ENCODE results near the gene PTPRG. TPM values are rescaled to one million over a fixed set of nuclear protein-coding genes. Genes with fewer than 3 reads are reported as not detected.

Gene PTPRG
- total RNA-seq, 1 experiment from 2014 or later: 0.73 TPM

DNA sequence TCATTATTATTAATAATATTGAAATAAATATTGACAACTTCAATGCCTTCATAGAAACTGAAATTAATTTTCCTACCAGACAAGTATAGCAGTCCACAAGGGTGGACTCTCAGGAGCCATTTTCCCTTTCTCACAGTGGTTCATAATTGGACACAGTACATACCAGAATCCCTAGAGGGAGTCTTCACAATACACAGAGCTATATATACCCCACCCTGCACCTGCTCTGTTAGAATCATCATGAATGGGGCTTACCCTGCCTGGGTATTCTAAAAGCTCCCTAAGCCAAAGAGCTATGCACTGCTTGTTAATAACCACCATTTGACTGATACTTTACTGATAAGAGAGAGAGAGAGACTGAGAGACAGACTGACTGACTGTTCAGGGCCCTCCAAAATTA, 677.1 kb downstream of the PTPRG start:
- Histone ChIP-seq H3K9me2 (replicated peaks; ENCODE audit: low read length) (no peaks in the 10 kb centered on the region), H3K79me2 (ENCODE audit: low read length) (no peaks in the 10 kb centered on the region), H2AFZ (ENCODE audit: low read length) (no peak overlapping the region), H3K36me3 (ENCODE audit: low read depth, low read length) (no peaks in the 10 kb centered on the region), H3K4me3 (ENCODE audit: low read length) (no peak overlapping the region), H3K4me2 (ENCODE audit: low read length) (no peak overlapping the region), H3K27me3 (ENCODE audit: low read length) (no peaks in the 10 kb centered on the region), H3K27ac (ENCODE audit: low read length) (no peak overlapping the region), H3K9me3 (ENCODE audit: low read length) (no peaks in the 10 kb centered on the region), H3K4me1 (ENCODE audit: insufficient read depth, low read length) (no peaks in the 10 kb centered on the region), H3F3A (ENCODE audit: low read length, unreplicated experiment) (no peaks in the 10 kb centered on the region), H4K20me1 (ENCODE audit: low read length) (no peaks in the 10 kb centered on the region), H3K9ac (ENCODE audit: low read length) (no peak overlapping the region)
- ChIA-PET CTCF (no interaction called here), POLR2A (ENCODE audit: unreplicated experiment) (no interaction called here)
- BruUV-seq (replicated peaks): no TSS peak
- intact Hi-C loops (cut with micrococcal nuclease): no loop called here
- DNase-seq (no peak), ATAC-seq (no peak)
- TF ChIP-seq CTCF (conservative IDR thresholded peaks at IDR 0.05; ENCODE audit: low read depth, low read length): no peak
- TF ChIP-seq EZH2 (IDR thresholded peaks at IDR 0.05; ENCODE audit: low read length, unreplicated experiment): no peak
- no peak for TF ChIP-seq EZH2phosphoT487 (IDR thresholded peaks at IDR 0.05; ENCODE audit: borderline replicate concordance, low read length)

DNA sequence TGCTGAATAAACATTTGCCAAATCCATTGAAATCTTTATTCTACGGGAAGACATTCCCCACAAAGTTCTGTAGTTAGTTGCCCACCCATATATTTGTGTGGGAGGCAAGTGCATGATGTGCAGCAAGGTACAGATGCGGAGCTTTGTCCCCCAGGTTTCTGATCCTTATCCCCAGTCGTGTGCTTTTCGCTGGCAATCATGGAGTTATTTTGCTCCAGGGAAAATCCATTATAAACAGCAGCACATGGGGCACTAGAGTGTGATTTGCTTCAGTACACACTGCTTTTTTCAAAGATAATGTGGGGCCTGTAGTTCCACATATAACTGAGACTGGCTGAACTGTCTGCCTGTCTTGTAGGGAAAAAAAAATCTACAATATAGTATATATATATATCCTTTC, 679.9 kb downstream of the PTPRG start:
- TF ChIP-seq EZH2phosphoT487 (IDR thresholded peaks at IDR 0.05; ENCODE audit: borderline replicate concordance, low read length) (no peak), EZH2 (IDR thresholded peaks at IDR 0.05; ENCODE audit: low read length, unreplicated experiment) (no peak), CTCF (conservative IDR thresholded peaks at IDR 0.05; ENCODE audit: low read depth, low read length) (no peak)
- no peaks in the 10 kb centered on the region for H3K9me2 ChIP-seq (replicated peaks; ENCODE audit: low read length)
- POLR2A ChIA-PET (ENCODE audit: unreplicated experiment): no interaction called here
- no peak overlapping the region for H3K9ac ChIP-seq (ENCODE audit: low read length)
- CTCF ChIA-PET: no interaction called here
- H3K27ac ChIP-seq (ENCODE audit: low read length): no peak overlapping the region
- no peaks in the 10 kb centered on the region for H3K9me3 ChIP-seq (ENCODE audit: low read length)
- intact Hi-C loops (cut with micrococcal nuclease): no loop called here
- ATAC-seq (no peak), DNase-seq (no peak)
- BruUV-seq (replicated peaks): no TSS peak
- no peaks in the 10 kb centered on the region for H4K20me1 ChIP-seq (ENCODE audit: low read length)
- no peak overlapping the region for H3K4me2 ChIP-seq (ENCODE audit: low read length)
- H3K4me1 ChIP-seq (ENCODE audit: insufficient read depth, low read length): no peaks in the 10 kb centered on the region
- no peaks in the 10 kb centered on the region for H3K36me3 ChIP-seq (ENCODE audit: low read depth, low read length)
- H3K27me3 ChIP-seq (ENCODE audit: low read length): no peaks in the 10 kb centered on the region
- H3K79me2 ChIP-seq (ENCODE audit: low read length): no peaks in the 10 kb centered on the region
- no peaks in the 10 kb centered on the region for H3F3A ChIP-seq (ENCODE audit: low read length, unreplicated experiment)
- no peak overlapping the region for H3K4me3 ChIP-seq (ENCODE audit: low read length)
- H2AFZ ChIP-seq (ENCODE audit: low read length): no peak overlapping the region

- Histone ChIP-seq H3K9ac (ENCODE audit: low read length) (no peak overlapping the region), H3K4me2 (ENCODE audit: low read length) (no peak overlapping the region), H3K36me3 (ENCODE audit: low read depth, low read length) (no peaks in the 10 kb centered on the region), H4K20me1 (ENCODE audit: low read length) (no peaks in the 10 kb centered on the region), H3K4me1 (ENCODE audit: insufficient read depth, low read length) (no peaks in the 10 kb centered on the region), H3K27ac (ENCODE audit: low read length) (no peak overlapping the region), H3K9me3 (ENCODE audit: low read length) (no peaks in the 10 kb centered on the region), H3K9me2 (replicated peaks; ENCODE audit: low read length) (no peaks in the 10 kb centered on the region), H2AFZ (ENCODE audit: low read length) (no peak overlapping the region), H3K27me3 (ENCODE audit: low read length) (no peaks in the 10 kb centered on the region), H3K4me3 (ENCODE audit: low read length) (no peak overlapping the region), H3F3A (ENCODE audit: low read length, unreplicated experiment) (no peaks in the 10 kb centered on the region), H3K79me2 (ENCODE audit: low read length) (no peaks in the 10 kb centered on the region)
- DNase-seq (no peak), ATAC-seq (no peak)
- no TSS peak for BruUV-seq (replicated peaks)
- intact Hi-C loops (cut with micrococcal nuclease): no loop called here
- ChIA-PET CTCF (no interaction called here), POLR2A (ENCODE audit: unreplicated experiment) (no interaction called here)
- no peak for TF ChIP-seq CTCF (conservative IDR thresholded peaks at IDR 0.05; ENCODE audit: low read depth, low read length)
- TF ChIP-seq EZH2 (IDR thresholded peaks at IDR 0.05; ENCODE audit: low read length, unreplicated experiment): no peak
These were observed 681.6 kb downstream of the PTPRG start for GRCh38 chr3:62242831-62243509.

All from PC-3 (cell line).